Panc1 (cell line): ENCODE measurements around the gene CELF2. TPM values are rescaled to one million over a fixed set of nuclear protein-coding genes. Genes with fewer than 3 reads are reported as not detected.

Source experiments
- ATAC-seq: fragments of 200-7000 bp; cut with Tn5 transposase; 2 replicates; pipeline ENCODE4 v1.9.1; 2020; ENCODE audit warnings: mild to moderate bottlenecking, moderate library complexity
- BruUV-seq: library from RNA; stranded (reverse); fragments of 400-500 nt; replicated peaks from 2 replicates; lab custom pipeline; 2021; lab: Mats Ljungman, UMichigan
- CTCF ChIA-PET: fragments of 300-600 bp; sonication (Branson Sonifier 250); formaldehyde crosslinking; loops from one replicate; lab custom pipeline; 2022; ENCODE audit warnings: antibody characterized with exemption; lab: Charles Lee
- POLR2A ChIA-PET: fragments of 300-600 bp; sonication (Branson Sonifier 250); formaldehyde crosslinking; loops from one replicate; lab custom pipeline; 2022; ENCODE audit warnings: antibody characterized with exemption; lab: Charles Lee
- DNase-seq: peaks from one replicate; pipeline ENCODE4 v3.0.0-alpha.2; 2010; ENCODE audit warnings: low read depth, low spot score
- H3K27ac ChIP-seq: 2 replicates; pipeline ENCODE4 v1.5.1; 2011; ENCODE audit warnings: mild to moderate bottlenecking, low read length, inconsistent platforms
- H3K27me3 ChIP-seq: fragments of 200-500 bp; sonication (Bioruptor generic); 2 replicates; pipeline ENCODE4 v1.6.0; 2014; ENCODE audit warnings: low read length, inconsistent platforms; ENCODE audit not compliant: control insufficient read depth, insufficient read depth
- H3K36me3 ChIP-seq: fragments of 200-500 bp; sonication (Bioruptor generic); 2 replicates; pipeline ENCODE4 v1.5.1; 2014; ENCODE audit warnings: inconsistent platforms, mild to moderate bottlenecking, low read length, moderate library complexity; ENCODE audit not compliant: control insufficient read depth, insufficient read depth
- H3K4me1 ChIP-seq: 2 replicates; pipeline ENCODE4 v1.5.1; 2011; ENCODE audit warnings: inconsistent platforms, mild to moderate bottlenecking, low read length, moderate library complexity; ENCODE audit not compliant: control insufficient read depth, insufficient read depth
- H3K4me3 ChIP-seq, 2 experiments: 2 replicates each; pipeline ENCODE4 v1.5.1; 2011 to 2012; ENCODE audit warnings: low read depth in 2 of 2, low read length in 2 of 2, mild to moderate bottlenecking in 2 of 2, inconsistent platforms in 1 of 2, moderate library complexity in 1 of 2
- H3K9me3 ChIP-seq: fragments of 200-500 bp; sonication (Bioruptor generic); 2 replicates; pipeline ENCODE4 v1.5.1; 2014; ENCODE audit warnings: low read depth, mild to moderate bottlenecking, inconsistent platforms, low read length, moderate library complexity; ENCODE audit not compliant: control insufficient read depth, insufficient read depth
- CTCF ChIP-seq: fragments of 450-650 bp; IDR thresholded peaks from 2 replicates; pipeline ENCODE4 v1.5.1; 2017; ENCODE audit warnings: mild to moderate bottlenecking
- POLR2AphosphoS5 ChIP-seq: IDR thresholded peaks from 2 replicates; pipeline ENCODE4 v1.6.1; 2012; ENCODE audit warnings: mild to moderate bottlenecking, low read depth, low read length, moderate library complexity
- REST ChIP-seq, 2 experiments: IDR thresholded peaks; 2 replicates each; pipeline ENCODE4 v1.6.1; 2011 to 2012; ENCODE audit warnings: low read depth in 2 of 2, control low read depth in 1 of 2, low read length in 1 of 2, mild to moderate bottlenecking in 1 of 2, moderate library complexity in 1 of 2; ENCODE audit not compliant: insufficient read depth in 1 of 2
- SIN3A ChIP-seq: IDR thresholded peaks from 2 replicates; pipeline ENCODE4 v1.6.1; 2012; ENCODE audit warnings: low read depth, mild to moderate bottlenecking, low read length, moderate library complexity, borderline replicate concordance; ENCODE audit not compliant: insufficient read depth
- TCF7L2 ChIP-seq: IDR thresholded peaks from 2 replicates; pipeline ENCODE4 v1.6.1; 2011; ENCODE audit warnings: mild to moderate bottlenecking, low read depth, low read length, inconsistent platforms
- in situ Hi-C: cut with HindIII; loops from 2 replicates; pipeline ENCODE4 v1.10.0; 2016; ENCODE audit warnings: low sequenced_read_pairs, low pct_unique_long_range_greater_than_20kb
- intact Hi-C: fragments of 100-400 bp; cut with micrococcal nuclease; formaldehyde crosslinking; loops from one replicate; pipeline ENCODE4 v1.10.0; 2022; ENCODE audit not compliant: unreplicated experiment
- total RNA-seq: library from RNA; stranded (reverse); gene quantifications from one replicate; pipeline ENCODE4 v1.2.1, GENCODE V29; 2021; ENCODE audit not compliant: unreplicated experiment

Gene CELF2
- total RNA-seq, 1 experiment from 2014 or later, result 0.44 TPM

- intact Hi-C loops, result no loop called here
- in situ Hi-C loops, result no loop called here
- POLR2A ChIA-PET, result no interaction called here
- no TSS peak for BruUV-seq
- H3K36me3 ChIP-seq, result no peaks in the 10 kb centered on the region
- no peaks in the 10 kb centered on the region for H3K9me3 ChIP-seq
- no peak overlapping the region for H3K27ac ChIP-seq
- H3K27me3 ChIP-seq, result no peaks in the 10 kb centered on the region
- no peaks in the 10 kb centered on the region for H3K4me1 ChIP-seq
- TF ChIP-seq SIN3A, result no peak
- TF ChIP-seq POLR2AphosphoS5, result no peak
- no peak for TF ChIP-seq CTCF
- no peak for TF ChIP-seq TCF7L2
- no peak for TF ChIP-seq REST (IDR thresholded peaks at IDR 0.05; ENCODE audit: insufficient read depth in 1 of 2, low read depth in 2 of 2, low read length in 1 of 2)
- CTCF ChIA-PET, result no interaction called here
- DNase-seq, result no peak
- no peak for ATAC-seq
- no peak overlapping the region for H3K4me3 ChIP-seq
Observed at GRCh38 chr10:11386044-11386443, 368.4 kb downstream of the CELF2 start.
